ENCODE results near the gene TIMM10B.

TIMM10B gene

DNA sequence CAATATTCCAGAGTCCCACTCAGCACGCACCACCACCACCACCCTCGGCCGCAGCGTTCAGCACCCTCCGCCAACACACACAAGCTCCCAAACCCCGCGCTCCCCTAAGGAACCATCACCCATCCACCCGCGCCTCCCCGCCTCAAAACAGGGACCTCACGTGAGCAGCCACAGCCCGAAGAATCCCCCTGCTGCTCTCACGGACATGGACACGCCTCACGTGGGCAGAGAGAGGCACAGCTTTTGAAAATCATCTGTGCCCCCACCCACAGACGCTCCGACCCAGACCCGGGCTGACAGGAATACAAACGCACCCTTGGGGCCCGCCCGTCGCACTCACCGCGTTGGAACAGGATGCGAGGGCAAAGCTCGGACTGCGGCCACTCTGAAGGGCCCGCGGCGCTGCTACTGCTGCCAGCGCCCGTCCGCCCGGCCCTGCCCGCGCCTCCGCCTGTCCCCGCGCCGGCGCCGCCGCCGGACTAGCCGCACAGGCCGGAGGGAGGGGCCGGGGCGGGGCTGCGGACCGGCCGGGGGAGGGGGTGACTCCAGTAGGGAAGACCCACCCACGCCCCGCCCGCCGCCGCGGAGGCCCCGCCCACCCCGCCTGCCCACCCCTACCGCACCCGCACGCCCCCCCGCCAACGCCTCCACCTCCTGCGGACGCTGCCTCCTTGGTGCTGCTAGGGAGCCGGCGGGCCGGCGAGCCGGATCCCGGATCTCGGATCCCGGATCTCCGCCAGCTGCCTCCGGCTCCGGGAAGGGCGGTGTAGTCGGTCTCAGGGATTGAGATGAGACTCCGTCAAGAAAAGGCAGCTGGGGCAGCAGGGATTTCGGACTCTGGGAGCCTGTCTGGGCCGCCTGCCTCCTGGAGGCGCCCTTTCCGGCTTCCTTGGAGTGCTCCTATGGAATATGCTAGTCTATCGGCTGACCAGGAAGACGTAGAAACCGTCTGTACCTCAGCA is 7.6 kb upstream of the TIMM10B start, which contains the start of gene TRIM3:
TRIM3 (minus strand) TSS at position 491 of the 962 bp plus-strand sequence. CDS start 8,246 bp downstream, outside the sequence.
- peak; percentile 98 for DNase-seq

DNA sequence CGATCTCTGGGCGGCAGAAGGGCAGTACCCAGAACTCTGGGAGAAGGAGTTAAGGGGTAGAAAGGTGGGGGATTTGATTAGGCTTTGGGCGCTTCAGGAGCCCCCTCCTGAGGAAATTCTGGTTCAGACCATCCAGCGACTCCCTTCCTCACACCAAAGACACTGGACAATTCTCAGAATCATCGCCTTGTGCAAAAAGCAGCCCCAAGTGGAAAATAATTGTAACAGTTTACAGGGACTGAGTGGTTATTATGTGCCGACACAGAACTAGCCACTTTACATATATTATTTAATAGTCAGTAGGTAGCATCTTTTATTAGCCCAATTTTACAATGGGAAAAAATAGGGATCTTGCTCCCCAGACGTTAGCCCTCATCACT is 6.9 kb upstream of the TIMM10B start:
- DNase-seq: no peak

DNA sequence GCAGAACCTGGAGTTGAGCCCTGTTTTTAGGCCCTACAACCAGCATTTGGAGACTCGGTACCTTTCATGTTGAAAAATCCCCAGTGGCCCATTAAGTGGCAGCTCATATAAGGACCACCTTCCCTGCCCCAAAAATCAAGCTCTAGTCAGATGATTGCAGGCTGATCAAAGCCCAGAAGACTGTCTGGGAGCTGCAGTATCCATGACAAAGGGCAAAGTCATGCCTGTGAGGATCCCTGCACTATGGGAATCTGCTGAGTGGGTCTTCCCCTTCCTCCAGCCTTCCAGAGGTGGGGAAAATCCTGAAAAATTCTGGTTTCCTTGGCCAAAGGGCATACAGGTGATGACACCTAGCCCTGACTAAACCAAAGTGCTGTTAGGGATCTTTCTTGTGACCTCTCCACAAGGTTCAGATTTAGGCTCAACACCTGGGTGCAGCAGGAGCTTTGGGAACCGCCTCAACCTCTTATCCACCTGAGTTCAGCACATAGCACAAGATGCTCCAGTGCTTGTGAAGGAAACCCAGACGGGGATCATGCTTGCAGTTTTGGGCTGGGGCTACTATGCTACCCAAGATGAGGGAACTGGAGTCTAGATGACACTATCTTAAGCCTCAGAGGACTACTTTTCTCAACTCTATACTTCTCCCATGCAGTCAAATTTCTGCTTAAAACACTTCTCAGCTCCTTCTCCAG is 6.3 kb upstream of the TIMM10B start:
- DNase-seq: no peak

DNA sequence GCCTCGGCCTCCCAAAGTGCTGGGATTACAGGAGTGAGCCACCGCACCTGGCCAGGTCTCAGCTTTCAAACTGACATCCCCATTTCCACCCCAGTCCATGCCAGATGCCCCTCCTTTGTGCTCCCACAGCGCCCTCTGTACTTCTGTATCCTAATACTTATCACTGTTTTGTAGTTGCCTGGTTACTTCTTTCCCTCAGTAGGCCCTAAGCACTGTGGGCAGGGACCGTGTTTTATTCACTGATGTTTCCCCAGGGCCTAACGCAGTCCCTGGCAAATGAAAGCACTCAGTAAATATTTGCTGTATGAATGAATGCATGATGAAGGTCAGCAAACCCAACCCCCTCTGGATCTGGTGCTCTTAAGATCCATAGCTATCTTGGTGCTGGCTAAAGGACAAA is 5.4 kb upstream of the TIMM10B start:
- no peak for DNase-seq

DNA sequence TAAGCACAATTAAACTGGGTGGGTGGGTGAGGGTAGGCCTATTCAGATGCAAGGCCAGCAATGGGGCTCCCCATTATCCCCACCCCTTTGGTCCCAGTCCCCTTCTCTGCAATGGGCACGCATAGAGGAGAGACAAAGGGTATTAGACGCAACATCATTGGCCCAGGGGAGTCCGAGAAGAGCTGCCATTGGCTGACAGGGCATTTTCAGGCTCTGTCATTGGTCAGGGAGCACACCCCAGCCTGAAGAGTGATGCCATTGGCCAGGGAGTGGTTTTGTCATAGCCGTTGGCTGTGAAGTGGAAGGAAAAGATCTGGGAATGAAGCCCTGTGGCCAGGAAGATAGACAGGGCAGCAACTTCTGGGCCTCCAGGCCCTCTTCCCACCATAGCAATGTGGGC is 4.7 kb upstream of the TIMM10B start:
- no peak for DNase-seq

DNA sequence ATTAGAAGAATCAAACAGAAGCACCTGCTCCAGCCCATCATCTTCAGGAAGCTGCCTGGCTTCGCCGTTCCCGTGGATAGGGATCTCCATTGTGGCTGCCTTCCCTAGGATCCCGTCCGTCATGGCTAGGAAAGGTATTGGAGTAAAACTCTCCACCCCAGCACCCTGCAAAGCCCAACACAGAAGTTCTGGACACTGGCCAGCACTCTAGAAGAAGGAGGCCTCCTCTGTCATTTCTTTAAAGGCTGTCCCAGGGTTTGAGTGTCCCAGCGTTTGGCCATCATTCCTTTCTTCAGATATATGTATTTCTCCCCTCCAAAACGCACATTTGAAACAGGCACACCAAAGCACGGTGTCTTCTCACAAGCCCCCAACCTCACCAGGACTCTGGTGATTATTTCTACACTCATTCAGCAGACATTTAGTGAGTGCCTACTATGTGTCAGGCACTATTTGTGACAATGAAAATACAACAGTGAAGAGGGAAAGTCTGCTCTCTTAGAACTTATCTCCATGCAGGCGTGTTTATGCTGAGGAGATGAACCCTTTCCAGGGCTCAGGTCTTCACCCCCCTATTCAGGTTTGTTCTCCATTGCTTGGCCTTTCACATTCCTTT is 894 bp upstream of the TIMM10B start:
- no peak for DNase-seq

DNA sequence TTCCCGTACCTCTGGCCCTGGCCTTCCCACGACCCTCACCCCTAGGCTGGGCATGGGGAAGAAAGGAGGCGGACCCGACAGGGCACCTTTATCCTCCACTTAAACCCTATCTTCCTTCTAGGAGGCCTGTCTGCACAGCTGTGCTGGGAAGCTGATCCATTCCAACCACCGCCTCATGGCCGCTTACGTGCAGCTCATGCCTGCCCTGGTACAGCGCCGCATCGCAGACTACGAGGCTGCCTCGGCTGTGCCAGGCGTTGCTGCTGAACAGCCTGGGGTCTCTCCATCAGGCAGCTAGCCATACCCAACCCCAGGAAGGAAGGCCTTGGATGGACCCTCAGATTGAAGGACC is 599 bp downstream of the TIMM10B start:
- no peak for DNase-seq

DNA sequence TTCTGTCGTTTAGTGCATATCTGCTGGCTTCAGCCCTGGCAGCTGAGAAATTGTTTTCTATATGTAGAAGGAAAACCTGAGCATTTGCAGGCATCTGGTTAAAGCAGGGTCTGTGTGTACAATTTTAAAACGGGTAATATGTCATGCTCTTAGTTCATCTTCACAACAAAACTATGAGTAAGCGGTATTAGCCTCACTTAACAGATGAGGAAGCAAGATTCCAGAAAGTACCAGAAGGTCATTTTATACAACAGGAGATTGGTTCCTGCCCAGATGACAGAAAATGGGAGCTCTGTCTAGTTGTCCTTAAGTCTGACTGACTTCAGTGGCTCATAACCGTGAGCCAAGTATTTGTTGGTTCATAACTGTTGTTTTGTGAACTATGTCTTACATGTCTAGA is 1.1 kb downstream of the TIMM10B start:
- DNase-seq: no peak

DNA sequence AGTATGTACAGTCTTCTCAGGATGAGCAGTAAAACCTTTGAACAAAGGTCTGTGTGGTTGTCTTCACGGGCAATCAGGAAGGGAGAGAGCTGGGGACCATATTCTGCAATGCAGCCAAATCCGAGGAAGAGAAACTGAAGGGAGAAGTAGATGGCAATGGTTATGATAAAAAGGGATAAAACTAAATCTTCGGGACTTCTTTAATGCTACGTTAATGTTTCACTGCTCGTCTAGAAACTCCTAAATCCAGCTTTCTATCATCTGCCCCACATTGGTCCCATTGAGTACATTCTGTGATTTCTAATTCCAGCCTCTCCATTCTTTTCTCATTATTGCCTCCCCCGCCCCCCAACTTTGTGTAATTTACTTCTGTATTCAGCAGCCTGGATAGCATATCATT is 1.7 kb downstream of the TIMM10B start:
- DNase-seq: no peak

DNA sequence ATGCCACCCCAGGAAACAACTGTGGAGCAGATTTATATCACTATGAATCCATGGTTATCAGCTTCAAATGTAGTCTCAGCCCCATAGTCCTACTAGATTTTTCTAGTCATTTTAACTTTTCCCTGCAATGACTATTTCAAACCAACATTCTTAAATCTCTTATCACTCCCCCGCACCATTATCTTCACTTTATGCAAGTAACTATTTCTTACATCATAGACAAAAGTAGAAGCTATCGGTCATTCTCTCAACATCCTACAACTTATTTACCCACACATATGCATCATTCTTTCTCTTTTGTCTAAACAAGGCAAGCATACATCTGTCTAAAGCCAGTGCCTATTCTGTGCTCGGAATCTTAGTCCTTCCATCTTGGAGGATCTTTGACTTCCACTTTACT is 4.4 kb downstream of the TIMM10B start:
- no peak for DNase-seq

DNA sequence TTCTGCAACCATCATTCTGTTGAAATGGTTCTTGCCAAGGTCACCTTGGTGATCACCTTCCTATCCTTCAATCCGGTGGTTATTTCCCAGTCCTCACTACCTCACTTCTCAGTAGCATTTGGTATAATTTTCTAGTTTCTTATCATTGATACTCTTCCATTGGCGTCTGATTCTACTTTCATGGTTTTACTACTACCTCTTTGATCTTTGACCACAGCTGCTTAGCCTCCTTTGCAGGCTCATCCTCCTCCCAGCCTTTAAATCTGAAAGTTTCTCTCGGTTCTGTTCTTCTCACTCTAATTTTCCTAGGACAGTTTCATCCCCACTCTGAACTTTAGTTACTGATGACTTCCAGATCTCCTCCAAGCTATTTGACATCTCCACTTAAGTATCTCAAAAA is 5.0 kb downstream of the TIMM10B start:
- DNase-seq: no peak

DNA sequence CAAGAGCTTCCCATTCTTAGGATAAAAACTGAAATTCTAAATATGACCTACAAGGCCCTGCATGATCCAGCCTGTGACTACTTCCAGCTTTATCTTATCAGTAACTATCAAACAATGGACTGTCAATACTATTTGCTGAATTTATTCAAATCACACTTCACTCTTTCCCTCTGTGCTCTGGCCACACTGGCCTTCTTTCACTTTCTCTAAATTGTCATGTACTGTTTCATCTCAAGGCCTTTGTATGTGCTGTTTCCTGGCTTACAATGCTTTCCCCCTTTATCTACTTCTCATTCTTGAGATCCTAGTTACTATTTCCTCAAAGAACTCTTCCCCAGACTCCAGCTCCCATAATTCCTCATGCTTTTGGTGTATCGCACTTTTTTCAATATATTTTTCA is 5.6 kb downstream of the TIMM10B start:
- DNase-seq: no peak

DNA sequence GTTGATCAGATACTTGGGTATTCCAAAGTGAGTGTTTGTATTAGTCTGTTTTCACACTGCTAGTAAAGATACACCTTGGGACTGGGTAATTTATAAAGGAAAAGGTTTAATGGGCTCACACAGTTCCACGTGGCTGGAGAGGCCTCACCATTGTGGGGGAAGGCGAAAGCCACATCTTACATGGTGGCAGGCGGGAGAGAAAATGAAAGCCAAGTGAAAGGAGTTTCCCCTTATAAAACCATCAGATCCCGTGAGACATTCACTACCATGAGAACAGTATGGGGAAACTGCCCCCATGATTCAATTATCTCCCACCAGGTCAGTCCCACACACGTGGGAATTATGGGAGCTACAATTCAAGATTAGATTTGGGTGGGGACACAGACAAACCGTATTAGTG is 7.0 kb downstream of the TIMM10B start:
- DNase-seq: no peak

DNA sequence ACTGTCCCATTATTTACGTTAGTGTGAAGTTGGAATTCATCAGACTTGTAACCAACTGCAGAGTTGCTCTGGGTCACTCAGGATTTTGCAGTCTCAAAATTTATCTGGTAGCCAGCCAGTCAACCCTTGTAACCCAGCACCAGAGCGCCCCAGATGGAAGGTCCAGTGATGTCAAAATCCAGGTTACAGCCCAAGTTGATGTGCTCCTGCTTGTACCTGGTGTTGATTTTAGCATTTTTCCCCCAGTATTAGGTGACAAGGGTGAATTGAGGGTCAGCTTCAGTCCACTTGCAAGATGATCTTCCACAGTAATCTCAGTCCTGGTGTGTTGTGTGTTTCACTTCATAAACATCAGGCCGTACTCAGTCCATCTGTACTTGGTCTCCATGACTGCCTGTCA is 7.5 kb downstream of the TIMM10B start:
- no peak for DNase-seq

DNA sequence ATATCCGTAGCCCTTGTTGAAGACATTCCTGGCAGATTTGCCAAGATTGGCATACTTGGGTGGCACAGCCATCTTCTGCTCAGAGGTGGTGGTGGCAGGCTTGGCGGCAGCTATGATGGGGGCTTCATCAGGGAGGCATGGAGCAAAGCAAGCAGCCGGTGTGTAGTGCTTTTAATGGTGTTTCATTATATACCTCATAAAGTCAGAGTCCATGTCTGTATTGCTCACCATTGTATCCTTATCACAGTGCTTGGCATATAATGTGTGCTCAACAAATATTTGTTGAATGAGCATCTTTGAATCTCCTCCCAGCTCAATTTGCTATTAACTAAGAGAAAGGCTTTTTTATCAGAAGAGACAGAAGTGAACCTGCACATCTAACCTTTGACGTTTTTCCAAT is 8.0 kb downstream of the TIMM10B start:
- DNase-seq: no peak

DNA sequence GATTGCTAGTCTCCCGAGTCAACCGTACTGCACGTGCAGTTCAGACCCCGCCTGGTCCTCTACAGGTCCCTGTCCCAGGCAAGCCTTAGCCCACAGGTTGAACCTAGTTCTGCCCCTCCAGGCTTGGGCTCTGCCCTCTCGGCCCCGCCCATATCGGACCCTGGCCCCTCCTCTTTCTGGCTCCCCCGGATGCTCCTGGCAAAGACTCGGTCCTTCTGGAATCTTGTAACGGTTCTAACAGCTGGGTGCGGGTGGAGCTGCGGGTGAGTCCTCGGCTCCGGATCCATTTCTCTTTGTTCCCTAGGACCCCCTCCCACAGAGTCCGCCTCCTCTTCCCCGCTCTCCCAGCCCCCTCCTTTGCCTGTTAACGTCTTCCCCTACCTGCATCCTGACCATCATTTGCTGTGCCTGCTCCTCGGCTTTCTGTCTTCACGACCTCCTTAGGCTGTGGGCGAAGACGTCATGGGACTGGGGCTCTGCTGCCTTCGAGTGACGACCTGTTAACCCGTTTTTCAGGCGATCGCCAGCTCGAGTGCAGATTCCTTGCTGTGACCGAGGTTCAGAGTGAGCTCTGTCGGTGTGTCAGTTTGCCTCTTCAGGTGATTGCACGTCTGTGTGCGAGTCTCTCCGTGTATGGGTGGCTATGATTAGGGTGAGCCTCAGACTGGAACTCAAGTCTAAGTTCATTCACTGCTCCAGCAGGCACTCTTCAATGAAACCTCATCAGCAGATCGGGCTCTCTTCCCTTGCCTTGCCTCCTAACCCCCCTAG is 16.0 kb downstream of the TIMM10B start, which contains the start of gene DNHD1:
DNHD1 (plus strand) TSS at position 212 of the 771 bp plus-strand sequence. CDS start 936 bp downstream, outside the sequence.
- DNase-seq: no peak

DNA sequence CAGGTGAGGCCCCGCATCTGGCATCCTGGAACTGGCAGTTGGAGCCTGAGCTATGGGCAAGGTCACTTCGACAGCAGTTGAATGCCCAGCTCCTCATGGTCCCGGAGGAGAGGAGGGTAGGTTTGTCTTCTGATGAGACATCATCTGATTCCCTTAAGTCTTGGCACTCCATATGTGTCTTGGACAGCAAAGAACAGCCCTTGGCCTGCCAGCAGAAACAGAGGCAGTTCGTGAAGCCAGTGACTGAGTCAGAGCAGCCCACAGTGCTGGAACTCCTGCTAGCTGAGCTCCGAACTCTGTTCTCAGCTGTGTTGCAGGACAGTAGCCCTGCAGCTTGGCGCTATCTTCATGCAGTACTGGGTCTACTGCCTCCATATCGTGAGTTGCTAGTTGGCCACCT is 16.8 kb downstream of the TIMM10B start:
- DNase-seq: no peak

DNA sequence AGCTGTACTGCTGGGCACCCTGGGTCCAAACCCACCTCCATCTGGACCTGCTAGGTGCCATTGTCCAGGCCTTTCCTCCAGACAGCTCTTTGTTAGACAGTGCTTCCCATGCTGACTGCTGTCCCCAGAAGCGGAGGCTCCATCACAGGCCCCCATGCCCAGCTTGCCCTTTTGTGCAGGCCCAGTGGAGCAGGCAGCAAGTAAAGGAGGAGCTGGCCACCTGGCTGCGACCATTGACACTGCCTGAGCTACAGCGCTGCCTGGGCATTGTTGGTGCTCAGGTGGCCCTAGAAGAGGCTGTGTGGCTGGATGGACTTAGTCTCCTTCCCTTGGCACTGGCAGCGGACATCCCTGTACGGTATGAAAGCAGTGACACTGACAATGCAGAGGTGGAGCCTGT is 17.2 kb downstream of the TIMM10B start:
- DNase-seq: no peak

DNA sequence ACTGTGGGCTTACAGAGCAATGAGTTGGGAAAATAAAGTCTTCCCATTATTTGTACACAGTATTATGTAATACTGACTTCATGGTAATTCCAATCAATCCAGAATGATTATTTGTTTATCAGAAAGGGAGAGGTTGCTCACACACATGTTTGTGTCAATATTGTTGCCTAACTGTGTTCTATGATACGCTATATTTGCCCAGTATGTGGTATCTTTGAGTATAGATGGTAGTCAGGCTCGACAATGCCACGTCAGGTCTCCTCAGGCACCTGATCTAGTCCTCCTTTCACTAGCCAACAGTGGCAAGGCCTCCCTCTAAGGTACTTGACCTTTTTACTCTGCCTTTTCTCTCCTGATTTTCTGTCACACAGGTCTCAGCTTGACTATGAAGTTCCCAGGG is 21.1 kb downstream of the TIMM10B start:
- DNase-seq: no peak

DNA sequence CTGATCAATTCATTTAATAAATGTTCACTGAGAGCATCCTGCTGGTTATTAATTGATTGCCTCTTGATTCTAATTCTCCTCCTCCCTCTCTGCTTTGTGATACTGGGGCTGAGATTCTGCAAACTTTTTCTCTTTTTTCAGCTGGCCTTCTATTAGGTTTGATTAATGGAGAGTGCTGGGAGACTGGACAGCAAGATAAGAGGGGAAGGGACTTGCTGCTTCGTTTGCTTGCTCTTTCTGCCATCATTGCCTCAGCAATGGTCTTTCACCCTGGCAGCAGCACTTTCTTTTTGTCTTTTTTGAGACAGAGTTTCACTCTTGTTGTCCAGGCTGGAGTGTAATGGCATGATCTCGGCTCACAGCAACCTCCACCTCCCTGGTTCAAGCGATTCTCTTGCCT is 22.9 kb downstream of the TIMM10B start:
- DNase-seq: no peak

DNA sequence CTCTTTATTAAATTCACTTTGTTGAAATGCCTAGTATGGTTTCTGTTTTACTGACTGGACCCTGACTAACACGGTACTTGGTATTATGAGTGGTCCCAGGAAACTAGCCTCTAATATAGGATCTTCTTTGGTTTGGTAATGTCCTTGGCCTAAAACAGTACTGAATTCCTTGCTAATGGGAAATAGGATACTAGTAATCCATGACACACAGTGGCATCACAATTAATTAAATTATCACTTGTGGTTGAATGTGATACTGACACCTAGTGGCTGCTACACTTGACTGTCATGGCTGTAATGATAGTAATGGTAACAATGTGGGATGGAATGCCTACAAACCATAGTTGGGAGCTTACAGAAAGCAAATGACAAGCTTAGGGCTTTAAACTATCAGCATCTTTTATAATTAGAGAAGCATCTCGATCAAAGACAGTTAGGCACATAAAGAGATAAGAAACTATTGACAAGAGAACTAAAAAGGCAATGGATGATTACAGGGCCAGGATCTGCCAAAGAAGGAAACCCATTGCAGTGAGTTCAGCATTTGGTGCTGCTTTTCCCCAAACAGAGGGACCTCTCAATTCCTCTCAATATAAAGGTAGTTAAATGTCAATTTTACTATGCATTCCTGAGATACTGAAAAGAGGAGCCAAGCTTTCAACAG is 24.4 kb downstream of the TIMM10B start:
- DNase-seq: no peak

DNA sequence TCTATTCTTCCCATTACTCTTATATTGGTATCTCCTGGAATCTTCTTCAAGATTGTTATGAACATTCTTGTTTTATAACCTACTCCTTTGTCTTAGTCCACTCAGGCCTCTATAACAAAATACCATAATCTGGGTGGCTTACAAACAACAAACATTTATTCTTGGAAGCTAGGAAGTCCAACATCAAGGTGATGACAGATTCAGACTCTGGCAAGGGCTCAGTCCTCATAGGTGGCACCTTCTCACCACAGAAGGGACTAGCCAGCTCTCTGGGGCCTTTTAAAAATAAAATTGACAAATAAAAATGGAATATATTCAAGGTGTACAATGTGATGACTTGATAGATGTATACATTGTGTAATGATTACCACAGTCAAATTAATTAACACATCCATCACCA is 35.6 kb downstream of the TIMM10B start:
- no peak for DNase-seq

Data from islet precursor cell (in vitro differentiated cells).